Measurements from ENCODE around the gene FAAP20.

- no peak for TF ChIP-seq GLIS3 (CRISPR knock-in tag; IDR thresholded peaks at IDR 0.05)
- no peak for TF ChIP-seq CSRNP3 (CRISPR knock-in tag; IDR thresholded peaks at IDR 0.05)
- no peak for TF ChIP-seq PATZ1 (CRISPR knock-in tag; IDR thresholded peaks at IDR 0.05; ENCODE audit: borderline replicate concordance)
- no peak for TF ChIP-seq RARB (CRISPR knock-in tag; IDR thresholded peaks at IDR 0.05)
- no peak for TF ChIP-seq OSR1 (CRISPR knock-in tag; IDR thresholded peaks at IDR 0.05)
- no peak for TF ChIP-seq ARNTL (CRISPR knock-in tag; IDR thresholded peaks at IDR 0.05; ENCODE audit: borderline replicate concordance, low read depth)
- TF ChIP-seq ZFP3 (CRISPR knock-in tag; IDR thresholded peaks at IDR 0.05) = no peak
- TF ChIP-seq PPARA (CRISPR knock-in tag; IDR thresholded peaks at IDR 0.05; ENCODE audit: borderline replicate concordance) = no peak
- TF ChIP-seq TCF4 (CRISPR knock-in tag; IDR thresholded peaks at IDR 0.05; ENCODE audit: borderline replicate concordance) = no peak
- TF ChIP-seq ZNF8 (CRISPR knock-in tag; IDR thresholded peaks at IDR 0.05) = no peak
- TF ChIP-seq CSDC2 (CRISPR knock-in tag; IDR thresholded peaks at IDR 0.05) = no peak
- TF ChIP-seq POU6F1 (CRISPR knock-in tag; IDR thresholded peaks at IDR 0.05; ENCODE audit: borderline replicate concordance, low read depth) = no peak
- no peak for TF ChIP-seq ISL1 (CRISPR knock-in tag; IDR thresholded peaks at IDR 0.05)
Observed at GRCh38 chr1:2177541-2177940, 17.0 kb downstream of the FAAP20 start.

Measured in SK-N-SH treated with all-trans-retinoic acid at 6 μM for 48 hours (cell line).